ENCODE measurements around the gene IRF4.

The IRF4 gene

GRCh38 chr6:397056-397455 is 5.5 kb downstream of the IRF4 start:
- DNase-seq, result no peak
- Mint-ChIP-seq H3K27ac (no peak overlapping the region), H3K36me3 (ENCODE audit: insufficient read depth) (peaks cover 36% of the 10 kb centered on the region), H3K9me3 (no peaks in the 10 kb centered on the region), H3K4me1 (ENCODE audit: low read depth in 2 of 2) (peaks cover 8 to 15% of the 10 kb centered on the region in 2 donors), H3K27me3 (peaks cover 7 to 20% of the 10 kb centered on the region in 2 donors), H3K4me3 (no peak overlapping the region)
- no peak for ATAC-seq (replicated peaks)

- no peak overlapping the region for H3K4me3 Mint-ChIP-seq
- DNase-seq (no peak), ATAC-seq (replicated peaks) (no peak)
- peaks cover 5 to 15% of the 10 kb centered on the region in 2 donors for H3K4me1 Mint-ChIP-seq (ENCODE audit: low read depth in 2 of 2)
- peaks cover 36% of the 10 kb centered on the region for H3K36me3 Mint-ChIP-seq (ENCODE audit: insufficient read depth)
- H3K27me3 Mint-ChIP-seq, result peaks cover 7 to 25% of the 10 kb centered on the region in 2 donors
- H3K9me3 Mint-ChIP-seq, result no peaks in the 10 kb centered on the region
- no peak overlapping the region for H3K27ac Mint-ChIP-seq
Measured at GRCh38 chr6:397604-398003, 6.1 kb downstream of the IRF4 start.

GRCh38 chr6:398065-398464 is 6.5 kb downstream of the IRF4 start:
- H3K27ac Mint-ChIP-seq, result no peak overlapping the region
- H3K9me3 Mint-ChIP-seq, result no peaks in the 10 kb centered on the region
- H3K36me3 Mint-ChIP-seq (ENCODE audit: insufficient read depth), result peaks cover 36% of the 10 kb centered on the region
- peaks cover 5 to 15% of the 10 kb centered on the region in 2 donors for H3K4me1 Mint-ChIP-seq (ENCODE audit: low read depth in 2 of 2)
- H3K27me3 Mint-ChIP-seq, result peaks cover 7 to 28% of the 10 kb centered on the region in 2 donors
- H3K4me3 Mint-ChIP-seq, result no peak overlapping the region
- ATAC-seq (replicated peaks) (no peak), DNase-seq (no peak)

- Mint-ChIP-seq H3K27ac (no peak overlapping the region), H3K9me3 (no peaks in the 10 kb centered on the region), H3K27me3 (peaks cover 5 to 24% of the 10 kb centered on the region in 2 donors), H3K36me3 (ENCODE audit: insufficient read depth) (peaks cover 39% of the 10 kb centered on the region), H3K4me1 (ENCODE audit: low read depth in 2 of 2) (peaks cover 5 to 19% of the 10 kb centered on the region in 2 donors), H3K4me3 (no peak overlapping the region)
- no peak for ATAC-seq (replicated peaks)
- no peak for DNase-seq
Measured at GRCh38 chr6:398558-399078, 7.1 kb downstream of the IRF4 start.

GRCh38 chr6:399785-400534 is 8.4 kb downstream of the IRF4 start:
- H3K36me3 Mint-ChIP-seq (ENCODE audit: insufficient read depth), result peaks cover 38% of the 10 kb centered on the region
- peak overlapping the region; percentile 41 to 44 for H3K27ac Mint-ChIP-seq
- H3K27me3 Mint-ChIP-seq, result peaks cover 0 to 30% of the 10 kb centered on the region in 2 donors
- H3K4me1 Mint-ChIP-seq (ENCODE audit: low read depth in 2 of 2), result peaks cover 8 to 24% of the 10 kb centered on the region in 2 donors
- ATAC-seq (replicated peaks), result peak; percentile 82
- peak overlapping the region in 1 of 2 donors; percentile 35 for H3K4me3 Mint-ChIP-seq
- peak in 1 of 3 experiments; percentile 18 for DNase-seq
- H3K9me3 Mint-ChIP-seq, result no peaks in the 10 kb centered on the region

- H3K4me3 Mint-ChIP-seq, result no peak overlapping the region
- H3K9me3 Mint-ChIP-seq, result no peaks in the 10 kb centered on the region
- H3K4me1 Mint-ChIP-seq (ENCODE audit: low read depth in 2 of 2), result peaks cover 8 to 27% of the 10 kb centered on the region in 2 donors
- peaks cover 38% of the 10 kb centered on the region for H3K36me3 Mint-ChIP-seq (ENCODE audit: insufficient read depth)
- H3K27me3 Mint-ChIP-seq, result peaks cover 0 to 30% of the 10 kb centered on the region in 2 donors
- no peak overlapping the region for H3K27ac Mint-ChIP-seq
- ATAC-seq (replicated peaks) (no peak), DNase-seq (no peak)
Measured at GRCh38 chr6:400815-401214, 9.3 kb downstream of the IRF4 start.

- no peak overlapping the region for H3K27ac Mint-ChIP-seq
- no peaks in the 10 kb centered on the region for H3K9me3 Mint-ChIP-seq
- peaks cover 41% of the 10 kb centered on the region for H3K36me3 Mint-ChIP-seq (ENCODE audit: insufficient read depth)
- H3K4me3 Mint-ChIP-seq, result no peak overlapping the region
- peaks cover 0 to 30% of the 10 kb centered on the region in 2 donors for H3K27me3 Mint-ChIP-seq
- H3K4me1 Mint-ChIP-seq (ENCODE audit: low read depth in 2 of 2), result peaks cover 8 to 27% of the 10 kb centered on the region in 2 donors
- ATAC-seq (replicated peaks), result no peak
- DNase-seq, result no peak
Measured at GRCh38 chr6:401239-401993, 9.9 kb downstream of the IRF4 start.

- Mint-ChIP-seq H3K9me3 (no peaks in the 10 kb centered on the region), H3K4me1 (ENCODE audit: low read depth in 2 of 2) (peaks cover 8 to 27% of the 10 kb centered on the region in 2 donors), H3K27me3 (peaks cover 0 to 27% of the 10 kb centered on the region in 2 donors), H3K4me3 (no peak overlapping the region), H3K27ac (peak overlapping the region; percentile 69 to 80), H3K36me3 (ENCODE audit: insufficient read depth) (peaks cover 48% of the 10 kb centered on the region)
- ATAC-seq (replicated peaks) (no peak), DNase-seq (no peak)
Measured at GRCh38 chr6:401994-402640, 10.6 kb downstream of the IRF4 start.

- ATAC-seq (replicated peaks) (no peak), DNase-seq (no peak)
- Mint-ChIP-seq H3K4me1 (ENCODE audit: low read depth in 2 of 2) (peaks cover 8 to 27% of the 10 kb centered on the region in 2 donors), H3K27ac (peak overlapping the region; percentile 77 to 85), H3K4me3 (no peak overlapping the region), H3K9me3 (no peaks in the 10 kb centered on the region), H3K27me3 (peaks cover 0 to 24% of the 10 kb centered on the region in 2 donors), H3K36me3 (ENCODE audit: insufficient read depth) (peaks cover 53% of the 10 kb centered on the region)
Measured at GRCh38 chr6:402901-403658, 11.5 kb downstream of the IRF4 start.

GRCh38 chr6:403659-404655 is 12.4 kb downstream of the IRF4 start:
- peak overlapping the region in 1 of 2 donors; percentile 29 for H3K4me3 Mint-ChIP-seq
- DNase-seq, result no peak
- peaks cover 0 to 24% of the 10 kb centered on the region in 2 donors for H3K27me3 Mint-ChIP-seq
- H3K4me1 Mint-ChIP-seq (ENCODE audit: low read depth in 2 of 2), result peaks cover 8 to 27% of the 10 kb centered on the region in 2 donors
- peak overlapping the region; percentile 77 to 85 for H3K27ac Mint-ChIP-seq
- H3K36me3 Mint-ChIP-seq (ENCODE audit: insufficient read depth), result peaks cover 55% of the 10 kb centered on the region
- no peak for ATAC-seq (replicated peaks)
- H3K9me3 Mint-ChIP-seq, result no peaks in the 10 kb centered on the region

GRCh38 chr6:404685-405423 is 13.3 kb downstream of the IRF4 start:
- Mint-ChIP-seq H3K27ac (peak overlapping the region in 1 of 2 donors; percentile 77), H3K27me3 (peaks cover 0 to 24% of the 10 kb centered on the region in 2 donors), H3K9me3 (no peaks in the 10 kb centered on the region), H3K4me3 (peak overlapping the region; percentile 8 to 15), H3K36me3 (ENCODE audit: insufficient read depth) (peaks cover 49% of the 10 kb centered on the region), H3K4me1 (ENCODE audit: low read depth in 2 of 2) (peaks cover 8 to 22% of the 10 kb centered on the region in 2 donors)
- no peak for ATAC-seq (replicated peaks)
- DNase-seq, result no peak

Data from effector memory CD8-positive, alpha-beta T cell (primary cell).